Measurements from ENCODE around the gene MED8. TPM values are rescaled to one million over a fixed set of nuclear protein-coding genes. Genes with fewer than 3 reads are reported as not detected.

The MED8 gene
- polyA plus RNA-seq, 2 of the 4 experiments (the other 2 are of a cell fraction), result 21.8 to 33.9 TPM

DNA sequence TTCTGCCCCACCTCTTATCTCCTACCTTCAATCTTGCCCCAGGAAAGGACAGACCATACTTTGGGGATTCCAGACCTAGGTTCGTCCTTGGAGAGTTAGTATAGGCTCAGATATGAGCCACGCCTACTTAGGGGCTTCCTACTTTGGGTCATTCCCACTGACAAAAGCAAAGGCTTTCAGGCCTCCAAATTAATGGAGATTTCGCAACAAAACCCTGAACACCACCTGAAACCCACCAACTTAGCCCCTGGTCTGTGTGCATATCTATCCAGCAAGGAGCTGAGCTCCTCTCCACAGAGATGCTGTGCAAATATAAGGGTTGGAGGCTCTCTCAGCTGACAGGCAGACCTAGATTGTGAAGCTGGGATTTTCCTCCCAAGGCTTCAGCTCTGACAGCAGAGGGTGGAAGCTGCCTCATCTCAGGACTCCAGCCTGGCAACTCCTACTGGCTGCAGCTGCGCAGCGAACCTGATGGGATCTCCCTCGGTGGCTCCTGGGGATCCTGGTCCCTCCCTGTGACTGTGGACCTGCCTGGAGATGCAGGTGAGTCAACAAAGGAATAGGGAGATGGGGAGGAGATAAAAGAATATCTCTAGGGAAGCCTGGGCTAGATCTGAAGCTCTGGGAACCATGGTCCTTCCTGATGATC lies 49.9 kb downstream of the MED8 start:
- Histone ChIP-seq H3K9me3 (no peaks in the 10 kb centered on the region), H3K27ac (no peak overlapping the region), H3K4me1 (no peaks in the 10 kb centered on the region), H3K4me3 (no peak overlapping the region), H3K4me2 (no peak overlapping the region)
- ChIA-PET POLR2A (no interaction called here), CTCF (interaction anchor here (0.9 kb wide), 1 partner anchor 29 kb away, joined by 4 read pairs; the partner anchor contains the start of gene ELOVL1)
- ATAC-seq, result no peak
- no peak for DNase-seq (ENCODE audit: low read depth in 1 of 2, low spot score in 1 of 2)
- WGBS (ENCODE audit: missing lambda C conversion rate), result 56% methylated on average over 6 of the region's 6 CpGs
- no peak for TF ChIP-seq MAFK (IDR thresholded peaks at IDR 0.05; ENCODE audit: partially characterized antibody)
- TF ChIP-seq ZNF302 (CRISPR knock-in tag; IDR thresholded peaks at IDR 0.05), result no peak
- TF ChIP-seq, protein P1, sequence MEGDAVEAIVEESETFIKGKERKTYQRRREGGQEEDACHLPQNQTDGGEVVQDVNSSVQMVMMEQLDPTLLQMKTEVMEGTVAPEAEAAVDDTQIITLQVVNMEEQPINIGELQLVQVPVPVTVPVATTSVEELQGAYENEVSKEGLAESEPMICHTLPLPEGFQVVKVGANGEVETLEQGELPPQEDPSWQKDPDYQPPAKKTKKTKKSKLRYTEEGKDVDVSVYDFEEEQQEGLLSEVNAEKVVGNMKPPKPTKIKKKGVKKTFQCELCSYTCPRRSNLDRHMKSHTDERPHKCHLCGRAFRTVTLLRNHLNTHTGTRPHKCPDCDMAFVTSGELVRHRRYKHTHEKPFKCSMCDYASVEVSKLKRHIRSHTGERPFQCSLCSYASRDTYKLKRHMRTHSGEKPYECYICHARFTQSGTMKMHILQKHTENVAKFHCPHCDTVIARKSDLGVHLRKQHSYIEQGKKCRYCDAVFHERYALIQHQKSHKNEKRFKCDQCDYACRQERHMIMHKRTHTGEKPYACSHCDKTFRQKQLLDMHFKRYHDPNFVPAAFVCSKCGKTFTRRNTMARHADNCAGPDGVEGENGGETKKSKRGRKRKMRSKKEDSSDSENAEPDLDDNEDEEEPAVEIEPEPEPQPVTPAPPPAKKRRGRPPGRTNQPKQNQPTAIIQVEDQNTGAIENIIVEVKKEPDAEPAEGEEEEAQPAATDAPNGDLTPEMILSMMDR (IDR thresholded peaks at IDR 0.05), result no peak
- TF ChIP-seq KDM5A (IDR thresholded peaks at IDR 0.05), result no peak
- TF ChIP-seq CHD4 (IDR thresholded peaks at IDR 0.05; ENCODE audit: borderline replicate concordance), result no peak
- no peak for TF ChIP-seq BHLHE40 (IDR thresholded peaks at IDR 0.05; ENCODE audit: low read depth, low read length)
- TF ChIP-seq SREBF2 (IDR thresholded peaks at IDR 0.05), result no peak
- TF ChIP-seq HDAC2 (IDR thresholded peaks at IDR 0.05), result no peak
- no peak for TF ChIP-seq HOXB13 (CRISPR knock-in tag; IDR thresholded peaks at IDR 0.05; ENCODE audit: low read depth)
- no peak for TF ChIP-seq MAZ (IDR thresholded peaks at IDR 0.05; ENCODE audit: borderline replicate concordance, low read depth, low read length)
- no peak for TF ChIP-seq CEBPB (IDR thresholded peaks at IDR 0.05)
- TF ChIP-seq CBX8 (IDR thresholded peaks at IDR 0.05), result no peak
- TF ChIP-seq JUN (IDR thresholded peaks at IDR 0.05), result no peak
- TF ChIP-seq HEYL (CRISPR knock-in tag; IDR thresholded peaks at IDR 0.05), result no peak
- TF ChIP-seq ESRRA (IDR thresholded peaks at IDR 0.05; ENCODE audit: borderline replicate concordance, low read length), result no peak
- TF ChIP-seq EHMT2 (IDR thresholded peaks at IDR 0.05; ENCODE audit: low read depth), result no peak
- TF ChIP-seq, protein P2, sequence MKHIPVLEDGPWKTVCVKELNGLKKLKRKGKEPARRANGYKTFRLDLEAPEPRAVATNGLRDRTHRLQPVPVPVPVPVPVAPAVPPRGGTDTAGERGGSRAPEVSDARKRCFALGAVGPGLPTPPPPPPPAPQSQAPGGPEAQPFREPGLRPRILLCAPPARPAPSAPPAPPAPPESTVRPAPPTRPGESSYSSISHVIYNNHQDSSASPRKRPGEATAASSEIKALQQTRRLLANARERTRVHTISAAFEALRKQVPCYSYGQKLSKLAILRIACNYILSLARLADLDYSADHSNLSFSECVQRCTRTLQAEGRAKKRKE (CRISPR knock-in tag; IDR thresholded peaks at IDR 0.05; ENCODE audit: low read depth), result no peak
- TF ChIP-seq, protein P3, sequence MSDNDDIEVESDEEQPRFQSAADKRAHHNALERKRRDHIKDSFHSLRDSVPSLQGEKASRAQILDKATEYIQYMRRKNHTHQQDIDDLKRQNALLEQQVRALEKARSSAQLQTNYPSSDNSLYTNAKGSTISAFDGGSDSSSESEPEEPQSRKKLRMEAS (IDR thresholded peaks at IDR 0.05), result no peak
- no peak for FAIRE-seq

DNA sequence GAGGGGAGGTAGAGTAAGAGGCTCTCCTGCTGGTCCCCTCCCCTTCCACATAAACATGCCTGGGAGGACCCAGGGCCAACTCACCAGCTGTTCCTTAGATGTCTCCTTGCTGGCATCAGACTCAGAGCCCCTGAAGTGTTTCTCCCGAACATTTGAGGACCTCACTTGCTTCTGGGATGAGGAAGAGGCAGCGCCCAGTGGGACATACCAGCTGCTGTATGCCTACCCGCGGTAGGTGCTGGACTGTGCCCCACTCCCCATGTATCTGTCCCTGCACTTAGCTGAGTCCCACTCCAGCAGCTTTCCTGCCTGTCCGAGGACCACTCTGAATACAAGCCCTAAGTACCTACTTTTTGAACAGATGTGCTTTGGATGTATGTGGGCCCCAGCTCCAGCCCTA lies 51.6 kb downstream of the MED8 start:
- ATAC-seq, result no peak
- WGBS (ENCODE audit: missing lambda C conversion rate), result 69% methylated on average over 2 of the region's 5 CpGs

More for the DNA sequence above, 51.6 kb downstream of the MED8 start:
- no peaks in the 10 kb centered on the region for H3K9me3 ChIP-seq
- ChIA-PET POLR2A (no interaction called here), CTCF (interaction anchor here (0.6 kb wide), 1 partner anchor 568 kb away, joined by 3 read pairs; no protein-coding TSS in a partner anchor)
- no peak for TF ChIP-seq EHMT2 (IDR thresholded peaks at IDR 0.05; ENCODE audit: low read depth)
- TF ChIP-seq, protein P4, sequence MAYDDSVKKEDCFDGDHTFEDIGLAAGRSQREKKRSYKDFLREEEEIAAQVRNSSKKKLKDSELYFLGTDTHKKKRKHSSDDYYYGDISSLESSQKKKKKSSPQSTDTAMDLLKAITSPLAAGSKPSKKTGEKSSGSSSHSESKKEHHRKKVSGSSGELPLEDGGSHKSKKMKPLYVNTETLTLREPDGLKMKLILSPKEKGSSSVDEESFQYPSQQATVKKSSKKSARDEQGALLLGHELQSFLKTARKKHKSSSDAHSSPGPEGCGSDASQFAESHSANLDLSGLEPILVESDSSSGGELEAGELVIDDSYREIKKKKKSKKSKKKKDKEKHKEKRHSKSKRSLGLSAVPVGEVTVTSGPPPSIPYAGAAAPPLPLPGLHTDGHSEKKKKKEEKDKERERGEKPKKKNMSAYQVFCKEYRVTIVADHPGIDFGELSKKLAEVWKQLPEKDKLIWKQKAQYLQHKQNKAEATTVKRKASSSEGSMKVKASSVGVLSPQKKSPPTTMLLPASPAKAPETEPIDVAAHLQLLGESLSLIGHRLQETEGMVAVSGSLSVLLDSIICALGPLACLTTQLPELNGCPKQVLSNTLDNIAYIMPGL (CRISPR knock-in tag; IDR thresholded peaks at IDR 0.05; ENCODE audit: borderline replicate concordance), result no peak
- H3K27ac ChIP-seq, result no peak overlapping the region
- no peak overlapping the region for H3K4me2 ChIP-seq
- no peak for DNase-seq (ENCODE audit: low read depth in 1 of 2, low spot score in 1 of 2)
- no peak overlapping the region for H3K4me3 ChIP-seq
- no peak for FAIRE-seq
- H3K4me1 ChIP-seq, result no peaks in the 10 kb centered on the region
